ENCODE results near the gene EIF2S3B.

Gene EIF2S3B

DNA sequence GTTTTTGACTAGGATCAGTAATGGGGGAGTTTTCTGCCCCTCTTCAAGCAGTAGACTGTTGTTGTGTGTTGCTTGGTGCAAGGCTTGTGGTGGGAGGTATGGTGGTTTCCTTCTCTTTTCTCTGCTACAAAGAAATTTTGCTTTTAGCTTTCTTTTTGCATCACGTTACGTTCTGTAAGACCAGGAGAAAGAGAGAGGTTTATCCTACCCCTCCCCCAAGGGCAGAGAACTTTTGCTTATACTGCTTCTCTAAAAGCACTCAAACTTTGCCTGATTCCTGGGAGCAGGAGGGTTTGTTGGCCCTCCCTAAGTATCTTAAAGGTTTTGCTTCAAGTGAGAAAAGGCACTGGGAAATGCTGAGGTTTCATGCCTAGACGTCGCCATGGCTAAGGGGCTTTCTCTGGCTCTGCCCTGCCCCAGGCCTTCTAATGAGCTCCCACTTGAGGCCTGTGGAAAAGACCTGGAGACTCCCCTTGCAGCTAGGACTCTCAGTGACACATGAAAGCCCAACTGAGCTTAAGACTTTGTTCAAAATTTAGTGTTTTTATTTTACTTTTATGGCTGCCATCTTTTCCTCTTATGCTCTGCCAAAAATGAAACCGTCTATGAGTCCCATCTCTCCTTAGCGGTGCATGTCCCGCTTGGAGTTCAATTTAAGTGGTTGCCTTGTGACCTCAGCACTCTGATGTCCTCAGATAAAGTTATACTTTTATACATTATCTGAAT, 49.2 kb downstream of the EIF2S3B start:
- DNase-seq, result no peak

GRCh38 chr12:10557329-10557728, 51.6 kb downstream of the EIF2S3B start:
- DNase-seq, result no peak

DNA sequence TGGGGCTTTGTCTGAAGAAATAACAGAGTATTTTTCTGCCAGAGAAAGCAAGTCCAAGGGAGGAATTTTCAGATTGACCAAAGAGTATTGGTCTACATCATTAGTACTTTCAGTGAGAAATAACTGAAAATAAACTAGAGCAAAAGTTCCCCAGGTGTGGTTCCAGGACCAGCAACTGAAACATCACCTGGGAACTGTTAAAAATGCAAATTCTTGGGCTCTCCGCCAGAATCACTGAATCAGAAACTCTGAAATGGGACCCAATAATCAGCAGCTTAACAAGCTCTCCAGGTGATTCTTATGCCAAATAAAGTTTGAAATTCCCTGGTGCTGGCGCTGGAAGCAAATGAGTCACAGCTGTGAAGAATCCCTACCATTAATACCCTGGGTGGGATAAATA, 52.1 kb downstream of the EIF2S3B start:
- no peak for DNase-seq

All from NCI-H2029 (cell line).